IPS-20b (cell line): ENCODE measurements around the gene KCTD21.

Experiments used
- H3K27ac ChIP-seq: one replicate; pipeline ENCODE4 v1.5.1; 2013; ENCODE audit warnings: low read length
- H3K27me3 ChIP-seq: 2 replicates; pipeline ENCODE4 v1.6.1; 2013; ENCODE audit warnings: mild to moderate bottlenecking, low read length, inconsistent platforms; ENCODE audit not compliant: insufficient read depth
- H3K36me3 ChIP-seq: 2 replicates; pipeline ENCODE4 v1.6.1; 2013; ENCODE audit warnings: low read depth, mild to moderate bottlenecking, inconsistent platforms, low read length, moderate library complexity; ENCODE audit not compliant: insufficient read depth
- H3K4me1 ChIP-seq: 2 replicates; pipeline ENCODE4 v1.6.1; 2013; ENCODE audit warnings: mild to moderate bottlenecking, control low read depth, inconsistent platforms, low read length, moderate library complexity; ENCODE audit not compliant: insufficient read depth
- H3K4me3 ChIP-seq: 2 replicates; pipeline ENCODE4 v1.5.1; 2013; ENCODE audit warnings: mild to moderate bottlenecking, low read length, inconsistent platforms
- H3K9ac ChIP-seq: 2 replicates; pipeline ENCODE4 v1.6.1; 2013; ENCODE audit warnings: low read depth, mild to moderate bottlenecking, inconsistent platforms, low read length, moderate library complexity
- H3K9me3 ChIP-seq: 2 replicates; pipeline ENCODE4 v1.6.1; 2013; ENCODE audit warnings: mild to moderate bottlenecking, low read depth, low read length, inconsistent platforms; ENCODE audit not compliant: insufficient read depth

Gene KCTD21

DNA sequence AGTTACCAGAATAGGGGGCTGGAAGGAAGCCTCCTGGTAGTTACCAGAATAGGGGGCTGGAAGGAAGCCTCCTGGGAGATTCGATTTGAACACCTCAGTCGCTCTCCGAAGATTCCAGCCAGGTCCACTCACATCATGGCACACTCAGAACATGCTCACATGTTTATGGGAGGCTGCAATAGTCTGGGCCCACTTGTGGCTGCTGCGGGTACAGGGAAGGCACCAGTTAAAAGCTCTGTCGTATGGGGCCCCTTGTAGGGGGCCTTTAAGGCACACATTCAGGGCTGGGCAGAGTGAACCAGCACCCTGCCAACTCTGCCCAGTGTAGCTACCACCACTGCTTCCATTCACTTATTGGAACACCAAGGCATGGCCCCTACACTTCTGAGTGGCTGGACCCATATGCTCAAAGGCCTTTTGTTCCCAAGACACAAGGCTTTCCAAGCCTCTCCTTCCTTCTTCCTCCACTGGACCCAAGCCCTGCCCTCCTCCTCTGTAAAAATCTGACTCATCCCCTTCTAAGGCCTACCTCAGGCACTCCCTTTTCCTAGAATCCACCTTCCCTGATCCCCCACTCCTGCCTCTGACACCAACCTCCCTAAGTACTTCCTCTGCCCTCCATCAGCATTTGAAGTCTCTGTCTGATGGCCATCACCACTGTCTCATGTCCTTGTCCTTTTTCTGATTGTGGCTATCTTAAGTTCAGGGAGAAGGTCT lies 28.3 kb upstream of the KCTD21 start:
- no peak overlapping the region for H3K4me3 ChIP-seq
- H3K4me1 ChIP-seq, result no peaks in the 10 kb centered on the region
- no peak overlapping the region for H3K27ac ChIP-seq
- H3K27me3 ChIP-seq, result no peaks in the 10 kb centered on the region
- peaks cover 18% of the 10 kb centered on the region for H3K36me3 ChIP-seq
- H3K9ac ChIP-seq, result no peak overlapping the region
- no peaks in the 10 kb centered on the region for H3K9me3 ChIP-seq

DNA sequence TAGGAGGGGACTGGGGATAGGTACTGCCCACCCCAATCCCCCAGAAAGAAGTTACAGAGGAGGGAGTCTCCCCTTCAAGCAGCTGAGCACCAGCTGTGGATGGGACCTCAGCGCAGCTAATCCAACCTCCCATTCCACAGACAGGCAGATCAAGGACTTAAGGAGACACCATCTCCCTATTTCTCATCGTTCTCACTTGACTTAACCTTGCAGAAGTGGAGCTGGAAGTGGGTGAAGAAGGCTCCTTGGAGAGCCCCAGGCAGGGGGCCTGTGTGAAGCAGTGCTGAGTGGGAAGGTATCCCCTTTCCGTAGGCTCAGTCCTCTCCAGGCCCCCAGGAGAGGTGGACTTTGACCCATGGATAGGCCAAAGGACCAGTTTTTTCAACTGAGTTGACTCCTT lies 27.6 kb upstream of the KCTD21 start:
- Histone ChIP-seq H3K4me3 (no peak overlapping the region), H3K27me3 (no peaks in the 10 kb centered on the region), H3K9ac (no peak overlapping the region), H3K9me3 (no peaks in the 10 kb centered on the region), H3K27ac (no peak overlapping the region), H3K36me3 (peaks cover 12% of the 10 kb centered on the region), H3K4me1 (no peaks in the 10 kb centered on the region)

DNA sequence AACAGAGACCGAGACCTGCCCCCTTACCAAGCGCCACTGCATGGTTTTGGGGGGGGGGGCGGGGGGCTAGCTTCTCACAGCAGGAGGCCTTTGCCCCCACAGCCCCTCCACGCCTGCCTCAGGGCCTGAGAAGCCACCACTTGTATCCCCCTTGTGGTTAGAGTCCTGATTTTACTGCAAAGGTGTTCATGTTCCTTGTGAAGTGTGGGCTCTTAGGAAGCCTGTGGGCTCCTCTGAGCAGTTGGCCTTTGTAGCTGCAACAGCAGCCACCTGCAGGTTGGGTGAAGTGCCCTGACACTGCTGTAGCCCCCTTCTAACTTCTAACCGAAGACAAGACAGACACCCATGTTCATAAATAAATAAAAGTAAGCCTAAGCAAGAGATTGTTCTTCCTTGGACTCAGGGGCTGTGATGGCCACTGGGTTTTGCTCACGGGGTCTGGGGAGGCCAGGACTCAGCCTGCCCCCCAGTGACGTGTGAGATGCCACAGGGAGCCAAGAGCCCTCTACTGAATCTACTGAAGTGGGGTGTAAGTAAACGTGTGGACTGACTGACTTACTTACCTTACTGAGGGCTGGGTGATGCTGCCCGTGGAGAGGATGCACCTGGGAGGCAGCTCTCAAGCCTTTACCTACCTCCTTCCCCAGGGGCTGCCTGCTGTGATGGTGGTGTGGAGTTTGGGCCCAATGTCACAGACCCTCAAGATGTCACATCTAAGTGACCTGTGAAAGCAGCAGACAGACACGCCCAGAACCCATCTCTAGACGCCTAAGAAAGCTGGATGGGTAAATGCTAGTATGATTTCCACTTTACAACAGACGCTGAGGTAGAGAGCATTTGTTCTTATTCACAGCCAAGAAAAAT lies 26.1 kb upstream of the KCTD21 start:
- Histone ChIP-seq H3K36me3 (peaks cover 13% of the 10 kb centered on the region; the same call in 1 of the 2 replicates), H3K27ac (no peak overlapping the region)

DNA sequence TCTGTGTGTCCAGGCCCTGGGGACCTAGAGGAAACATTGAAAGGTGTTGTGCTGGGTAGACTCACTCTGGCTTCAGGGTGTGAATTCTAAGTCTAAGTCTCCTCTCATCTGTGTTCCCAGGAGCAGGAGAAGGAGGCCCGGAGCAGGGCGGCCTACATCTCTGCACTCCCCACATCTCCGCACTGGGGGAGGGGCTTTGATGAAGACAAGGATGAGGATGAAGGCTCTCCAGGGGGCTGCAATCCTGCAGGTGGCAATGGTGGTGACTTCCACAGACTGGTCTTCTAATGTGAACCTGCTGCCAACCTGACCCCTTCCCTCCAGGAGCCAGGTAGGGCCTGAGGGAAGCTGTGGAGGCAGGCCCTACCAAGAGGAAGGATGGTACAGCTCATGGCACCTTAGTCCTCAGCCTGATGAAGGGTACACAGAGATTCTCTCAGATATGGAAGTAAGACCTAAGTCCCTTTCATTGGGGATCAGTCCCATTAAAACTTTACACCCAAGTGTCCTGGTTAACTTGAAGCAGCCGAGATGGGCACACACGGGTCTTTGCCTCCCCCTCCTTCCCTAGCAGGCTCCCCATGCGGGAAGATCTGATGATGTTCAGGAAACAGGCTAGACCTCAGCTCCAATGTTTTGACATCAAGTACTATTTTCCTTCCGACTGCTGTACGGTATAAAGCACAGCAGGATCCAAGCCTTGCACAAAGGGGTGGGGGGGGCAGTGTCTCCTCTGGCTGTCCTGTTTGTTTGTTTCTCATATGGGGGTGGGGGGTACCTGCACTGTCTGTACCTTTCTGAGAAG lies 25.3 kb upstream of the KCTD21 start:
- Histone ChIP-seq H3K36me3 (peaks cover 8% of the 10 kb centered on the region; the same call in 1 of the 2 replicates), H3K27ac (no peak overlapping the region), H3K4me3 (no peak overlapping the region), H3K9me3 (no peaks in the 10 kb centered on the region), H3K27me3 (no peaks in the 10 kb centered on the region), H3K9ac (no peak overlapping the region), H3K4me1 (no peaks in the 10 kb centered on the region)

More for the DNA sequence above, 26.1 kb upstream of the KCTD21 start:
- Histone ChIP-seq H3K9me3 (no peaks in the 10 kb centered on the region), H3K27me3 (no peaks in the 10 kb centered on the region), H3K4me3 (no peak overlapping the region), H3K4me1 (no peaks in the 10 kb centered on the region), H3K9ac (no peak overlapping the region)

DNA sequence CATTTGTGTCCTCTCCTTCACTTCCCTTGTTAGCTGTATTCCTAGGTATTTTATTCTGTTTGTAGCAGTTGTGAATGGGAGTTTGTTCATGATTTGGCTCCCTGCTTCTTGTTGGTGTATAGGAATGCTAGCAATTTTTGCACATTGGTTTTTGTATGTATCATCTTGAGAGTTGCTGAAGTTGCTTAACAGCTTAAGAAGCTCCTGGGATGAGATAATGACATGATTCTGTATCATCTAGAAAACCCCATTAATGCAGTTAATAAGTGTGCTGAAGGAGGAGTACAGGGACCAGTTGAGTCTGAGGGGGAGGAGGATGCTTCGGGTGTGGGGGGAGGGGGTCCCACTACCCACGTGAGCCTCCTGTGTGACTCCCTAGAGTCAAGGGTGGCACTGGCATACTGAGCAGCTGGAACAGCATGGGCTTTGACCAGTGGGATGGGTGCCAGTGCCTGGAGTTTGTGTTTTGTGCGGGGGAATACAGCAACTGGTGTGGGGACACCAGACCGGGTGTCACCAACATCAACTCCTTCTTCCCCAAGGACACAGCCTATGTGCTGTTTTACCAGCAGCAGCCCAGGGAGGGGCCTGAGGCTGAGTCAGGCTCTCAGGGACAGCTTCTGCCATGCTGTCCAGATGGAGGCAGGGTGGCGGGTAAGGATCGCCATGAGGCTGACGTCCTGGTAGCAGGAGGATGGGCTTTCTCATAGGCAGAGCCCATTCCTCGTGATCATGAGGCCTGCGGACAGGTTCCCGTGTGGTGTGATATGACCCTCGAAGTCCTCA lies 24.4 kb upstream of the KCTD21 start:
- H3K9me3 ChIP-seq, result no peaks in the 10 kb centered on the region
- H3K9ac ChIP-seq, result no peak overlapping the region
- H3K4me1 ChIP-seq, result no peaks in the 10 kb centered on the region
- H3K4me3 ChIP-seq, result no peak overlapping the region
- H3K27ac ChIP-seq, result no peak overlapping the region
- H3K27me3 ChIP-seq, result no peaks in the 10 kb centered on the region
- H3K36me3 ChIP-seq, result peaks cover 5% of the 10 kb centered on the region; the same call in 1 of the 2 replicates

DNA sequence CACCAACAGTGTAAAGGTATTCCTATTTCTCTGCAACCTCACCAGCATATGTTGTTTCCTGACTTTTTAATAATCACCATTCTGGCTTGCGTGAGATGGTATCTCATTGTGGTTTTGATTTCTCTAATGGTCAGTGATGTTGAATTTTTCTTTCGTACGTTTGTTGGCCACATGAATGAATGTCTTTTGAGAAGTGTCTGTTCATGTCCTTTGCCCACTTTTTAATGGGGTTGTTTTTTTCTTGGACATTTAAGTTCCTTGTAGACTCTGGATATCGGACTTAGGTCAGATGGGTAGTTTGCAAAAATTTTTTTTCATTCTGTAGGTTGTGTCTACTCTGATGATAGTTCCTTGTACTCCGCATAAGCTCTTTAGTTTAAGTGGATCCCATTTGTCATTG lies 23.1 kb upstream of the KCTD21 start:
- H3K4me3 ChIP-seq, result no peak overlapping the region
- no peaks in the 10 kb centered on the region for H3K9me3 ChIP-seq
- no peaks in the 10 kb centered on the region for H3K4me1 ChIP-seq
- no peak overlapping the region for H3K9ac ChIP-seq
- peaks cover 5% of the 10 kb centered on the region; the same call in 1 of the 2 replicates for H3K36me3 ChIP-seq
- no peaks in the 10 kb centered on the region for H3K27me3 ChIP-seq
- no peak overlapping the region for H3K27ac ChIP-seq

DNA sequence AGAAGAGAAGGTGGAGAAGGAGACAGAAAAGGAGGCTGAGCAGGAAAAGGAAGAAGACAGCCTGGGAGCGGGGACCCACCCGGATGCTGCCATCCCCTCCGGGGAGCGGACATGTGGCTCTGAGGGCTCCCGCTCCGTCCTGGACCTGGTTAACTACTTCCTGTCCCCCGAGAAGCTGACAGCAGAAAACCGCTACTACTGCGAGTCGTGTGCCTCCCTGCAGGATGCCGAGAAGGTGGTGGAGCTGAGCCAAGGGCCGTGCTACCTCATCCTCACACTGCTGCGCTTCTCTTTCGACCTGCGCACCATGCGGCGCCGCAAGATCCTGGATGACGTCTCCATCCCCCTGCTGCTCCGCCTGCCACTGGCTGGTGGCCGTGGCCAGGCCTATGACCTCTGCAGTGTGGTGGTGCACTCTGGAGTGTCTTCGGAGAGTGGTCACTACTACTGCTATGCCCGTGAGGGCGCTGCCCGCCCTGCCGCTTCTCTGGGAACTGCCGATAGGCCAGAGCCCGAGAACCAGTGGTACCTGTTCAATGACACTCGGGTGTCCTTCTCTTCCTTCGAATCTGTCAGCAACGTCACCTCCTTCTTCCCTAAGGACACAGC lies 21.7 kb upstream of the KCTD21 start:
- no peaks in the 10 kb centered on the region for H3K4me1 ChIP-seq
- H3K36me3 ChIP-seq, result peaks cover 5% of the 10 kb centered on the region; the same call in 1 of the 2 replicates
- no peaks in the 10 kb centered on the region for H3K27me3 ChIP-seq
- H3K27ac ChIP-seq, result no peak overlapping the region
- no peak overlapping the region for H3K4me3 ChIP-seq
- no peaks in the 10 kb centered on the region for H3K9me3 ChIP-seq
- no peak overlapping the region for H3K9ac ChIP-seq

DNA sequence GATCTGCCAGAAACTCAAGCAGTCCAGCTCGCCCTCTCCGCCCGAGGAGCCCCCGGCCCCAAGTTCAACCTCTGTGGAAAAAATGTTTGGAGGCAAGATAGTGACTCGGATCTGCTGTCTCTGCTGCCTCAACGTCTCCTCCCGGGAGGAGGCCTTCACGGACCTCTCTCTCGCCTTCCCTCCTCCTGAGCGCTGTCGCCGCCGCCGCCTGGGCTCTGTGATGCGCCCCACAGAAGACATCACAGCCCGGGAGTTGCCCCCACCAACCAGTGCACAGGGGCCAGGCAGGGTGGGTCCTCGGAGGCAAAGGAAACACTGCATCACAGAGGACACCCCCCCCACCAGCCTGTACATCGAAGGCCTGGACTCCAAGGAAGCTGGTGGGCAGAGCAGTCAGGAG lies 21.1 kb upstream of the KCTD21 start:
- Histone ChIP-seq H3K36me3 (peaks cover 5% of the 10 kb centered on the region; the same call in 1 of the 2 replicates), H3K9ac (no peak overlapping the region), H3K27ac (no peak overlapping the region), H3K27me3 (no peaks in the 10 kb centered on the region), H3K4me3 (no peak overlapping the region), H3K4me1 (no peaks in the 10 kb centered on the region), H3K9me3 (no peaks in the 10 kb centered on the region)

DNA sequence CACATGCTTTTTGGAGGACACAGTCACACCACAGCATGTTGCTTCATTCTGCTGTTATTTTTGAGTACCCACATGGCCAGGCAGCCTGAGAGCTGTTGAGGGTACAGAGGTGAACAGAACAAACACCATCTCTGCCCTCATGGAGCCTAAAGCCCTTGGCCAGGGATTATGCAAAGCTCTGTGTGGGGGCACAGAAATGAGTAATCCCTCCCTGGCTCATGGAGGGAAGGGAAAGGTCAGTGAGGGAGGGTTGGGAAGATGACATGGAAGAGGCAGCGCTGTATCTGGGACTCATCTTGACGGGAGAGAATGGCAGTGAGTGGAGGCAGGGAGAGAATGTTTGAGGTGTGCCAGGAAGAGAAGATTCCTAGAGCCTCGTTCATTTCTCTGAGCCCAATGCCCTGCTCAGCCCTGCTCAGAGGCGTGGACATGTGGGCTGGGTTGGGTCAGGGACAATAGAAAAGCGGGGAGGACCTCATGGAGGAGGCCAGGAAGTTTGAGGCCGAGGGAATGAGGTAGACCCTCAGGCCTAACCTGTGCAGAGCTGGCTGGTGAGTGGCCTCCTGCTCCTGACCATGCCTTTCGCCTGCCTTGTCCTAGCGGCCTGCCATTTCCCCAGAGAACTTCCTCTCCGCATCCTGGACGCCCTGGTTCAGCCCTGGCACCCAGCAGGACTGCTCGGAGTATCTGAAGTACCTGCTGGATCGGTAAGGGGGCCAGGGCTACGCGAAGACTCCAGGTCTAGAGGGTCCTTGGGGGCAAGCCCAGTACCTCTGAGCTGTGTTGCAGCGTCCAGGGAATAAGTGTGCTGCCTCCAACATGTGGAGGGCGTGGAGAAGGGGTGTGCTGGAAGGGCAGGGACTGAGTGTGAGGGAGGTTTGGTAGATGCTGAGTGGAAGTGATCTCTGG lies 20.1 kb upstream of the KCTD21 start:
- Histone ChIP-seq H3K27ac (no peak overlapping the region), H3K36me3 (peaks cover 5% of the 10 kb centered on the region; the same call in 1 of the 2 replicates), H3K9me3 (no peaks in the 10 kb centered on the region)

More for the DNA sequence above, 20.1 kb upstream of the KCTD21 start:
- Histone ChIP-seq H3K4me3 (no peak overlapping the region), H3K27me3 (no peaks in the 10 kb centered on the region), H3K4me1 (no peaks in the 10 kb centered on the region), H3K9ac (no peak overlapping the region)
